H9 (cell line): ENCODE results near the gene OSBPL10. TPM values are rescaled to one million over a fixed set of nuclear protein-coding genes. Genes with fewer than 3 reads are reported as not detected.

Experiments
- DNase-seq: peaks from one replicate; pipeline ENCODE4 v3.0.0-alpha.2; 2017
- H2AFZ ChIP-seq: one replicate; pipeline ENCODE4 v1.6.1; 2013; ENCODE audit warnings: mild to moderate bottlenecking, low read length, control low read depth, moderate library complexity
- H2AK5ac ChIP-seq: 2 replicates; pipeline ENCODE4 v1.6.1; 2013; ENCODE audit warnings: low read length, control low read depth, mixed read lengths; ENCODE audit not compliant: insufficient read length
- H2BK120ac ChIP-seq: one replicate; pipeline ENCODE4 v1.6.1; 2013; ENCODE audit warnings: low read depth, mild to moderate bottlenecking, low read length, control low read depth, inconsistent platforms; ENCODE audit not compliant: poor library complexity, severe bottlenecking
- H2BK12ac ChIP-seq: 2 replicates; pipeline ENCODE4 v1.6.1; 2013; ENCODE audit warnings: low read length, control low read depth, mixed read lengths, low read depth; ENCODE audit not compliant: insufficient read length
- H2BK15ac ChIP-seq: 2 replicates; pipeline ENCODE4 v1.6.1; 2013; ENCODE audit warnings: low read depth, low read length, control low read depth
- H2BK20ac ChIP-seq: one replicate; pipeline ENCODE4 v1.6.1; 2013; ENCODE audit warnings: low read depth, mild to moderate bottlenecking, low read length, control low read depth, inconsistent platforms; ENCODE audit not compliant: poor library complexity, severe bottlenecking
- H2BK5ac ChIP-seq: 2 replicates; pipeline ENCODE4 v1.6.1; 2013; ENCODE audit warnings: low read length, control low read depth, mixed read lengths; ENCODE audit not compliant: insufficient read length
- H3K14ac ChIP-seq: 2 replicates; pipeline ENCODE4 v1.6.1; 2013; ENCODE audit warnings: low read length, control low read depth; ENCODE audit not compliant: insufficient read depth
- H3K18ac ChIP-seq: 2 replicates; pipeline ENCODE4 v1.6.1; 2013; ENCODE audit warnings: low read depth, mild to moderate bottlenecking, mixed read lengths, low read length, control low read depth; ENCODE audit not compliant: insufficient read length
- H3K23ac ChIP-seq: 2 replicates; pipeline ENCODE4 v1.6.1; 2013; ENCODE audit warnings: low read length, control low read depth, mixed read lengths, low read depth; ENCODE audit not compliant: insufficient read length
- H3K23me2 ChIP-seq: 2 replicates; pipeline ENCODE4 v1.6.1; 2013; ENCODE audit warnings: low read depth, mild to moderate bottlenecking, mixed read lengths, low read length, control low read depth; ENCODE audit not compliant: insufficient read length, poor library complexity, severe bottlenecking
- H3K27ac ChIP-seq: 2 replicates; pipeline ENCODE4 v1.5.1; 2013; ENCODE audit warnings: low read length, control low read depth, mixed read lengths, low read depth; ENCODE audit not compliant: insufficient read length
- H3K27me3 ChIP-seq: 2 replicates; pipeline ENCODE4 v1.6.1; 2013; ENCODE audit warnings: low read length, control low read depth, inconsistent platforms; ENCODE audit not compliant: insufficient read depth
- H3K4ac ChIP-seq: 2 replicates; pipeline ENCODE4 v1.6.1; 2013; ENCODE audit warnings: low read depth, mild to moderate bottlenecking, control low read depth, inconsistent platforms, low read length, moderate library complexity
- H3K4me1 ChIP-seq: 2 replicates; pipeline ENCODE4 v1.6.1; 2013; ENCODE audit warnings: low read length, control low read depth, inconsistent platforms; ENCODE audit not compliant: insufficient read depth
- H3K4me2 ChIP-seq: 2 replicates; pipeline ENCODE4 v1.6.1; 2013; ENCODE audit warnings: low read length, control low read depth, mixed read lengths; ENCODE audit not compliant: insufficient read length, insufficient read depth
- H3K56ac ChIP-seq: 2 replicates; pipeline ENCODE4 v1.6.1; 2013; ENCODE audit warnings: low read depth, mild to moderate bottlenecking, mixed read lengths, low read length, control low read depth; ENCODE audit not compliant: insufficient read length
- H3K79me1 ChIP-seq: 2 replicates; pipeline ENCODE4 v1.6.1; 2013; ENCODE audit warnings: low read depth, mild to moderate bottlenecking, moderate library complexity, low read length, control low read depth, inconsistent platforms; ENCODE audit not compliant: insufficient read depth, poor library complexity, severe bottlenecking
- H3K79me2 ChIP-seq: 2 replicates; pipeline ENCODE4 v1.6.1; 2013; ENCODE audit warnings: low read length, control low read depth, inconsistent platforms; ENCODE audit not compliant: insufficient read depth
- H3K9ac ChIP-seq: 2 replicates; pipeline ENCODE4 v1.6.1; 2013; ENCODE audit warnings: low read length, control low read depth, mixed read lengths; ENCODE audit not compliant: insufficient read length; ENCODE audit errors: extremely low read depth
- H3K9me3 ChIP-seq: one replicate; pipeline ENCODE4 v1.6.1; 2013; ENCODE audit warnings: low read depth, low read length, inconsistent platforms; ENCODE audit not compliant: control insufficient read depth
- H3T11ph ChIP-seq: one replicate; pipeline ENCODE4 v1.6.1; 2013; ENCODE audit warnings: mild to moderate bottlenecking, low read length, control low read depth, inconsistent platforms
- H4K20me1 ChIP-seq: one replicate; pipeline ENCODE4 v1.6.1; 2013; ENCODE audit not compliant: control insufficient read depth, insufficient read length, insufficient read depth
- H4K5ac ChIP-seq: 2 replicates; pipeline ENCODE4 v1.6.1; 2013; ENCODE audit warnings: low read depth, mild to moderate bottlenecking, mixed read lengths, low read length, control low read depth; ENCODE audit not compliant: insufficient read length
- H4K8ac ChIP-seq: replicated peaks from 2 replicates; pipeline ENCODE4 v1.6.1; 2013; ENCODE audit warnings: low read length, control low read depth, mixed read lengths, low read depth; ENCODE audit not compliant: insufficient read length
- H4K91ac ChIP-seq: 2 replicates; pipeline ENCODE4 v1.6.1; 2013; ENCODE audit warnings: low read depth, mild to moderate bottlenecking, moderate library complexity, mixed read lengths, low read length, control low read depth; ENCODE audit not compliant: insufficient read length
- H3K27ac Mint-ChIP-seq, 3 experiments: 2 replicates in 2 of 3; 3 replicates in 1 of 3; pipeline ENCODE4 v1.8.0; 2020 to 2021; ENCODE audit warnings: mixed read lengths in 3 of 3, mild to moderate bottlenecking in 1 of 3, moderate library complexity in 1 of 3
- H3K27me3 Mint-ChIP-seq: 2 replicates; pipeline ENCODE4 v1.8.0; 2021; ENCODE audit warnings: low read depth, mild to moderate bottlenecking, moderate library complexity, mixed read lengths
- H3K36me3 Mint-ChIP-seq, 3 experiments: 2 replicates in 2 of 3; 3 replicates in 1 of 3; pipeline ENCODE4 v1.8.0; 2020 to 2021; ENCODE audit warnings: low read depth in 3 of 3, mixed read lengths in 3 of 3; ENCODE audit not compliant: insufficient read depth in 1 of 3
- H3K4me1 Mint-ChIP-seq, 2 experiments: 2 replicates each; pipeline ENCODE4 v1.8.0; 2020; ENCODE audit warnings: mixed read lengths in 2 of 2
- H3K4me3 Mint-ChIP-seq, 2 experiments: 2 replicates in 1 of 2; 3 replicates in 1 of 2; pipeline ENCODE4 v1.8.0; 2020 to 2021; ENCODE audit warnings: mild to moderate bottlenecking in 2 of 2, mixed read lengths in 2 of 2, moderate library complexity in 1 of 2
- H3K9me3 Mint-ChIP-seq, 2 experiments: 2 replicates in 1 of 2; 3 replicates in 1 of 2; pipeline ENCODE4 v1.8.0; 2020; ENCODE audit warnings: mild to moderate bottlenecking in 2 of 2, mixed read lengths in 2 of 2, moderate library complexity in 1 of 2
- CTCF ChIP-seq: fragments of 200-600 bp; sonication (generic); conservative IDR thresholded peaks from 3 replicates; pipeline ENCODE4 v1.8.0; 2021; ENCODE audit warnings: antibody characterized with exemption, mild to moderate bottlenecking
- total RNA-seq: library from RNA; stranded (reverse); gene quantifications from 2 replicates; pipeline ENCODE4 v1.2.1, GENCODE V29; 2021

Gene OSBPL10
- total RNA-seq, 1 experiment from 2014 or later: 42.7 TPM

GRCh38 chr3:31848911-31849310 lies 132.2 kb downstream of the OSBPL10 start:
- H3K27ac ChIP-seq: no peak overlapping the region
- H3K56ac ChIP-seq: no peak overlapping the region
- H3K23ac ChIP-seq: no peak overlapping the region
- H2AK5ac ChIP-seq: no peak overlapping the region
- H3K79me1 ChIP-seq: peaks cover 5% of the 10 kb centered on the region
- no peak overlapping the region for H2BK12ac ChIP-seq
- H2BK15ac ChIP-seq: no peak overlapping the region
- no peak overlapping the region for H3K4ac ChIP-seq
- H4K5ac ChIP-seq: no peak overlapping the region
- no peaks in the 10 kb centered on the region for H3K27me3 Mint-ChIP-seq
- no peak overlapping the region for H3K4me3 Mint-ChIP-seq
- no peaks in the 10 kb centered on the region for H3K27me3 ChIP-seq
- peaks cover 5% of the 10 kb centered on the region; the same call in 1 of the 2 replicates for H3K4me1 ChIP-seq
- H2BK20ac ChIP-seq: no peak overlapping the region
- no peak overlapping the region for H3K18ac ChIP-seq
- no peak for TF ChIP-seq CTCF
- H4K8ac ChIP-seq: no peak overlapping the region
- H3T11ph ChIP-seq: no peak overlapping the region
- H3K23me2 ChIP-seq: no peaks in the 10 kb centered on the region
- no peak overlapping the region for H4K91ac ChIP-seq
- peak overlapping the region in 1 of 3 experiments; percentile 63; a peak in 2 of 7 replicates for H3K27ac Mint-ChIP-seq
- H2AFZ ChIP-seq: no peak overlapping the region
- no peak overlapping the region for H3K14ac ChIP-seq
- peaks cover 6 to 9% of the 10 kb centered on the region in 2 experiments for H3K4me1 Mint-ChIP-seq
- peaks cover 0 to 4% (median 0%) of the 10 kb centered on the region in 3 experiments; a peak in 1 of 7 replicates for H3K36me3 Mint-ChIP-seq
- H3K79me2 ChIP-seq: no peaks in the 10 kb centered on the region; the same call in 1 of the 2 replicates
- no peak overlapping the region for H2BK120ac ChIP-seq
- H3K9ac ChIP-seq: no peak overlapping the region
- no peak overlapping the region for H2BK5ac ChIP-seq
- DNase-seq: no peak
- H3K9me3 ChIP-seq: no peaks in the 10 kb centered on the region
- no peaks in the 10 kb centered on the region for H4K20me1 ChIP-seq
- no peaks in the 10 kb centered on the region for H3K9me3 Mint-ChIP-seq
- H3K4me2 ChIP-seq: no peak overlapping the region
